GM18861 (cell line): Measurements from ENCODE around the gene TM9SF4.
"Not testable (repeated sequence)": the region's sequence is repeated elsewhere in the genome, so short reads cannot be mapped to it uniquely, and the experiment has no call there.

Experiments used
- ATAC-seq: cut with Tn5 transposase; IDR thresholded peaks from one replicate; pipeline ENCODE4 v1.9.1; 2021; ENCODE audit not compliant: unreplicated experiment

TM9SF4 gene

DNA sequence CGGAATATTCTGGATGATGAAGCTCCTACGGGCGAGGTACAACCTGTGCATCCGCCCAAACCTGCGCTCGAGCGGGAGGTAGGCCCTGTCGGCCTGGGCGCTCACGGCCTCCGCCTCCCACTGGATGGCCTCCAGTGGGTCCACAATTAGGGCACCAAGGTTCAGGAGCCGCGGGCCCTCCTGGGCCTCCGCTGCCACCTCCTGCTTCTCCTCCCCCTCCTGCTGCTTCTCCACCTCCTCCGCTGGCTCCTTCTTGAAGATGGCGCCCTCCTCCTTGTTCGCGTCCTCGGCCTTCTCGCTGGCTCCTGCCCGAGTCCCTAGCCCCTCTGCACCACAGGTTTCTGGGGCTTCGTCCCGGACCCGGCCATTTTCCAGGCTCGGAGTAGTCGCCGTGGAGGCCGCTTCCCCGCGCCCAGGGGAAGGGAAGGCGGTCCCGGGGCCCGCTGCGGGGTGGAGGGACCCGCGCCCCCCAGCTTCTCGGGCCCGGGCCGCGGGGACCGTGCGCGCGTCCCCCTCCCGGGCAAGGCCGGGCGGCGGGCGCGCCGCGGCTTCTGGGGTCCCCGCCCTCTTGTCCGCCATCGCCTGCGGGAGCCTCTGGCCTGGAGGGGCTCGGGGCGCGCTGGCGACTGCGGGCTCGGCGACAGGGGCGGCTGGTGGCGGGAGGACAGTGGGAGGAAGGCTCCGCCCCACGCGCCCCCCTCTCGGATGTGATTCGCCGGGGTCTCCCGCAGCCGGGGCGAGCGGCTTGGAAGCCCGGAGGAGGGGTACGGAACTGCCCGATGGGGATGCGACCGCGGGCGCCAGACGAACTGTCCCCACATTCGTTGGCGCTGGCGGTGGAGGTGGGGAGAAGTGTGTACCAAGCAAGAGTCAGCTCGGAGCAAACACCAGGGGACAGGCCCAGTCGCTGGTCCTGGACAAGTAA lies 80.4 kb downstream of the TM9SF4 start:
- no peak for ATAC-seq

DNA sequence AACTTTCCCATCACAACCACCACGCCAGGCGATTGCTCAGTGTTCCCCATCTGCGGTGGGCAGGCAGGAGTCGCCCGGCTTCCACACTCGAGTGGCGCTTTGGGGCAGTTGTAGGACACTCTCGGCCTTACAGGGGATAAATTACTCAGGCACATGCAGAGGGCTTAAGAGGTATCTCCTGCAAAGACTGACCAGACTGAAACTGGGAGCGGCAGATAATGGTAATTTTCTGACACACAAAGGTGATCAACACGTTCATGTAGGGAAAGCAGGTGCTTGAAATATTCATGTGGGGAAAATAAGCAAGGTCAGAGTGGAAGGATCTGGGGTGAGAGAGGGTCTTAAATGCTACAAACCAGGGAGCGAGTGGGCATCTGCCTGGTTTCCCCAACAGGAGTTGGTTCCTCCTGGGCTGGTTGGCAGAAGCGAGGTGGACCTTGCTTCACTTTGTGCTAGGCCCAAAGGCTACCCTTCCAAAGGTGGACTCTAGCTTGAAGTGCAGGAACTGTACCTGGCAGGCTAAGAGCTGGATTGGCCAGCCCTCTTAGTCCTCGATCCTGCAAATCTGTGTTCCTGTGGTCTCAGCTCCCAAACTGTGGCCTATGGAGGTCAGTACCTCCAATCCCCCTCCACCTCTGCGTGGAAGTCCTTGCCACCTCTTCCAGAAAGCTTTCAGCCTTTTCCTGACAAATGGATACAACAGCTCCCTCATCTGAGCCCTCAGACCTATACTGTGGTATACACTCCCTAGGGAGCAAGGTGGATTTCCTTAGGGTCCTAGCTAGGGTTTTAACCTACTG lies 81.3 kb downstream of the TM9SF4 start:
- ATAC-seq, result no peak

DNA sequence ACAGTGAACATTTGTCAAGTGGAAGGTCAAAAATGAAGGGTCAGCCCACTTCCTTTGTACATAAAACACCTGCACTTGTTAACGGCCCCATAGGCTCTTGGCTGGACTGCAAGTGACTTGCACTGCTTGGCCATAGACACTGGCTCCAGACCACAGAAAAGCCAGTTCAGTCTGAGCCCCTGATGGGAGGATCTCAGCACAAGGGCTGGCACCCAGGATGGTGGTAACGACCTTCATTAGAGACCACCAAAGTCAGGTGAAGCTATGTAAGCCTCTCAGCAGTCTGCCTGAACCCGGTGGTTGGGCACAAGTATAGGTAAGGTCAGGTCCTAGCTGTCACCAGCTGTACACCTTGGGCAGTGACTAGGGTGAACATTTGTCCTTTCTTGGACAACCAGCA lies 81.9 kb downstream of the TM9SF4 start:
- ATAC-seq, result no peak

DNA sequence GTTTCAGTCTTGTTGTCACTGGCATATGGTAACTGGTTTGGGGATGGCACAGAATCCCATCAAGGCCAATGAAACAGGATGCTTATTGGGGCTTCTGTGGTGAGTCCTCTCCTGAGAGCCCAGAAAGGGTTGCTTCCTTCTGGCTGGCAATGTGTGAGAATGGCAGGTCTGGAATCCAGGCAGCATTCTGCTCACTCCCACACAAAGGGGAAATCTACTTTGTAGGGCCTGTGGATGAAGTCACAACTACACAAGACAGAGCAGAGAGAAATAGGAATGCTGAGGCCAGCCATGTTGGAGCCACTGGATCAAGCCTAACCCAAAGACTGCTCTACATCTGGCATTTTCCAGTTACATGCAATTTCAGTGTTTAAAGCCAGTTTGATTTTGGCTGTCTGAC lies 82.4 kb downstream of the TM9SF4 start:
- ATAC-seq, result no peak

DNA sequence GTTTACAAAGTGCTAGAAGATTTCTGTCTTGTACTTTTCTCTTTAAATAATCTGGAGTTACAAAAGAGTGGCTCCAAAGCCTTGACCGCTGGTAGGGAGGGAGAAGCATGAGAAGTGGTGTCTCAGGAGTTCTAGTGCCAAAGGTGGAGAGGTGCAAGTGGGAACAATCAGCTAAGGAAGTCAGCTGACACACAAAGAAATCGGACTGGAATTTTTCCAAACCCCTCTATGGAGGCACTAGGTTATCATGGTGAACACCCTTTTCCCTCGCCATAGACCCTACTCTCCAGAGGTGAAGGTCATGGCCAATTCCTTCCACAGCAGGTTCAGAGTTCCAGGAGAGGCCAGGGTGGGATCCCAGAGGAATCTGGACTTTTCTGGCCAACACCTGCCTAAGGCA lies 83.2 kb downstream of the TM9SF4 start:
- ATAC-seq, result no peak

DNA sequence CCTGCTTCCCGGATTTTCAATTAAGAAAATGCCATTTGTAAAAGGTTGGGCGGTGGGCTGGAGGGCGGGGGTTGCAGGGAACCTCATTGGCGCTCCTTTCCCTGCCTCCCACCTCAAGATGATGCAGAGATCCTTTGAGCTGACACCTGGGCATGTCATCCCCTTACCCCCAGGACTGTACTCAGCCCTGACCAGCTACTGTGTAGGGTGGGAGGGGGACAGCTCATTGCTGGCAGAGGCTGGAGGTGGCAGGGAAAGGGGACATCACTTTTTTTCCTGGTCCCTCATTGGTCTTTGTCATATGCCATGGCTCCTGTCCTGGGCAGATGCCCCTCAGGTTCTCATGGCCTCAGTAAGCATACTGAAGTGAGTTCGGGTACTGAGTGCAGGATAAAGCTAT lies 83.8 kb downstream of the TM9SF4 start:
- not testable (repeated sequence) for ATAC-seq

DNA sequence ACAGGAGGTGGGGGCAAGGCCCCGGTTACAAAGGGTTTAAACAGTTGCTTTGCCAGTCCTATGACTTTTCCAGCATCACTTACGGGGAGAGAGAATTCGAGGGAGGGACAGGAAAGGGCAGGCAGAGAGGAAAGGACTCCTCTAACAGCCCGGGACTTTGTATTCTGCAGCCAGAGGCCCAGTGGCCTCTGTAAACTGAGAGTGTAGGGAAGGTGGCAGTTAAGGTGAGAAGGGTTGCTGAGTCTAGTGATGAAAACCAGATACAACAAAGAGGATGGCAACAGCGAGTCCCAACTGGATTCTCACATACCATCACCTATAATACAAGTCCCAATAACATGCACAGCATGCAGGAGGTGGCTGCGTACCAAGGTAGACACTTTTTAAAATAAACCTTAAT lies 84.5 kb downstream of the TM9SF4 start:
- no peak for ATAC-seq

DNA sequence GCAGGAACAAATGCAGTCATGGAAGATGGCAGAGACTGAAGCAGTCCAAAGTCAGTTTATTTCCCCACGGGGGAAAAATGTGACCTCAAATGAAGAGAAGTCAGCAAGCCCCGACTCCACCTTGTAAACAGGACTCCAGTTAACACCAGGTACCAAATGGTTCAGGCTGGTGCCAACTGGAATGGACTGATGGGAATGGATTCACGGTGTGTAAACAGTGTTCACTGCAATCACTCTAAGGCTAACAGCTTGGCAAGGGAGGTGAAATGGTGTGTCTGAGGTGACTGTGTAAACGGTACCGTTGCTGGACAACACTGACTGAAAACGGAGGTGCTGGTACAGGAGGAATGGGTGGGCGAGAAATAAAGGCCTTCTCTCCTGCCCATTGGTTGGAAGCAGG lies 86.1 kb downstream of the TM9SF4 start:
- no peak for ATAC-seq

DNA sequence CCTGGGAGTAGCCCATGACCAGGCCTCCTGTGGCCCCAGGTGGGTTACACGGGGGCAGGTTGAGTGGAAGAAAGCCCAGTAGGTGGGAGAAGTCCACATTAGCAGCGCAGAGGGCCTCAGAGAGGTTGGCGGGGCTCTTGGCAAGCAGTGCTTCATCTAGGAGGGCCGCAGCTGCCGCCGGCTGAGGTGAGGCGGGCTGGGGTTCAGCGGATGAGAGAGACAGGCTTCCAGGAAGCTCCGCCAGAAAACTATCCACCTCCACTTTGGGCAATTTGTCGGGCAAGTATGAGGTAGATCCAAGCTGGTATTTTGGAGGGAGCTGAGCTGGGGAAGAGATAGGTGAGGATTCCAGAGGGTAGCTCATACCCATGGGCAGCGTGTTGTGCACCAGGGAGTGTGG lies 87.1 kb downstream of the TM9SF4 start:
- not testable (repeated sequence) for ATAC-seq

DNA sequence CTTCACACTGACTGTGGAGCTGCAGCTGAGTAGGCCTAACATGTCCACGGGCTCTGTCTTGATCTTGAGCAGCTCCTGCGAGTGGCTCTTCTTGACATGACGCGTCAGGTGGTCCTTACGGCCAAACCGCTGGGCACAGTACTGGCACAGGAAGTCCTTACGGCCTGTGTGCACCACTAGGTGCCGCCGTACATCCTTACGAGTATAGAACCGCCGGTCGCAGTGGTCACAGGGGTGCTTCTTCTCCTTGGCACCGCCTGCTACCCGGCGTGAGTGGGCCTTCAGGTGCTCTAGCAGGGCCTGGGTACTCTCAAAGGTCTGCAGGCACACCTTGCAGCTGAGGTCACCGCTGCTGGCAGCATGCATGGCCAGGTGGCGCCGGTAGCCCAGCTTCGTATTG lies 87.6 kb downstream of the TM9SF4 start:
- ATAC-seq, result not testable (repeated sequence)

DNA sequence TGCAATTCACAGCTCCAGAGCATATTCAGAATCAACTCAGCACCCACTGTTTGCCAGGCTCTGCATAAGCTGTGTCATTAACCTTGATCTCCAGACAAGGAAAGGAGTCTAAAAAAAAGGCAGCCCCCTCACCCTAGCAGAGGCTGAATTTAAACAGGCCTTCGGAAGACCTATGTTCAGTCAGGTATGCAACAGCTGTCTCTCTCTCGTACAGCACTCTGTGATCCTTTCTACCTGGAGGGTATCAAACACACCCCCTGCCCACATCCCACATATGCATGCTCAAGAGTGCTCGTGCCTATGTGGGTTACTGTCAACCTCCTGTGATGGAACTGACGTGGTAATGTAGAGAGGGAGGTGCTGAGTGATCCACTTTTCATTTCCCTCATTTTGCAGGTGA lies 89.5 kb downstream of the TM9SF4 start:
- ATAC-seq, result no peak

DNA sequence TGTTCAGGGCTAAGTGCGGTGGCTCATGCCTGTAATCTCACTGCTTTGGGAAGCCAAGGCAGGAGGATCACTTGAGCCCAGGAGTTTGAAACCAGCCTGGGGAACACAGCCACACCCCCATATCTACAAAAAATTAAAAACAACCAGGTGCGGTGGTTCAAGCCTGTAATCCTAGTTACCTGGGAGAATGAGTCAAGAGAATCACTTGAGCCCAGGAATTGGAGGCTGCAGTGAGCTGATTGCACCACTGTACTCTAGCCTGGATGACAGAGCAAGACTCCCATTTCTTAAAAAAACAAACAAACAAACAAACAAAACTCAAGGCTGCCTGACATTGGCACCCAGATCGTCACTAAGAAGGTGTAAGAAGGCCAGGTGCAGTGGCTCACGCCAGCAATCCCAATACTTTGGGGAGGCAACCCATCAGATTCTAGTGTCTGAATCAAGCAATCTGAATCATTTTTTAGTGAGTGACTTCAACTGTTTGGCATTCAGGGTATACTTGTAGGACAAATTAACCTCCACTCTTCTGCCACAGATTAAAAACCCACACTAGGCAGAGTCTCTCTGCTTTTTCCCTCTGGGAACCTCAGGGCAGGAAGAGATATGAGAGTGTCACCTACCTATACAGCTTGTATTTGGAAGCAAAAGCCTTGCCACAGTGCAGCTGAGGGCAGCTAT lies 91.9 kb downstream of the TM9SF4 start:
- ATAC-seq, result no peak

DNA sequence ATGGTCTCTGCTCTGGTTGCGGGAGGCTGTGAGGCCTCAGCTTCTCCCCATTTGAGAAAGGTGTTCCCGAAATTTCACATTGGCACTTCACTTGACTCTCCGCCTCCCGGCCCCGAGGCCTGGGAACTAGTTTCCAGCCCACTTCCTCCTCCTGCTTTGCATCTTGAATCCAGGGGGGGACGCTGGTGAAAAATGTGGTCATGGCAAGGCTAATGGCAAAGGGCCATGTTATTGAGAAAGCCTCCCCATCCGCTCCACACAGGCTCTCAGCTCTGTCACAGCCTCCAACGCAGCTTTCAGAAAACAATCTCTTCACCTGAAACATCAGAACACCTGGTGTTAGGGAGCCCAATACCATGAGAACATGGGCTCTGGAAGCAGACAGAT lies 92.5 kb downstream of the TM9SF4 start:
- ATAC-seq, result no peak

DNA sequence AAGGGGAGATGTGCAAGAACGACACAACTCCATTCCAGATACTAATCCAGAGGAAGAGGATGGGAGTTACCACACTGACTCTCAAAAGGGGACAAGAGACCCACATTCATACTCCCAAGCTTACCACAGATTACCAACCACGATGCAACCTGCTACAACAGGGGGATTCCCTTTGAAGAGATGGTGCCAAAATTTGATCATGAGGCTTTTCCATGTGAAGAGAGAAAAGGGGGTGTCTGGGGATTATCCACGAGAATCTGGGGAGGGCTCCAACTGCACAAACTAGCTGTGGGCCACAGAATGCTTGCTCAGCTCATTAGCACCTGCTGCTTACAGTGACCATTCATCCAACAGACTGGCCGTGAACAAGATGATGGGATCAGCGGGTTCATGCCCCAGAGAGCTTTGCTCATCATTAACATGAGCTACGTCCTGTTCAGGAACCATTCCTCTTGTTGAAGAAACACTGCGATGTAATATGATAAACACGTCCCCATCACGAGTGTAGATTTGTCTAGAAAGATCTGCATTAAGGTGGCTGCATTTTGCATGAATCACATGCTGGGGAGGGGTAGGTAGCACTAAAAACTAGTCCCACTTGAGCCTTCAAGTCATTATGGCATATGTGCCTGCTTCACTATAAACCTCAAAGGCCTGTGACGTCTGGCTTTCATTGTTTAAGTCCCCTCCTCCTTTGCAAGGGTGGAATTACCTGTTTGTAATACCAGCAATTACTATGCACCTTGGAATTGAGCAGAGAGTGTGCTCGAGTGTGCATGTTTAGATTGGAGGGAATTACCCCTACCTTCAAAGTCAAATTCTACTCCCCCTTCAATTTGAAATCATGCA lies 94.1 kb downstream of the TM9SF4 start:
- no peak for ATAC-seq

DNA sequence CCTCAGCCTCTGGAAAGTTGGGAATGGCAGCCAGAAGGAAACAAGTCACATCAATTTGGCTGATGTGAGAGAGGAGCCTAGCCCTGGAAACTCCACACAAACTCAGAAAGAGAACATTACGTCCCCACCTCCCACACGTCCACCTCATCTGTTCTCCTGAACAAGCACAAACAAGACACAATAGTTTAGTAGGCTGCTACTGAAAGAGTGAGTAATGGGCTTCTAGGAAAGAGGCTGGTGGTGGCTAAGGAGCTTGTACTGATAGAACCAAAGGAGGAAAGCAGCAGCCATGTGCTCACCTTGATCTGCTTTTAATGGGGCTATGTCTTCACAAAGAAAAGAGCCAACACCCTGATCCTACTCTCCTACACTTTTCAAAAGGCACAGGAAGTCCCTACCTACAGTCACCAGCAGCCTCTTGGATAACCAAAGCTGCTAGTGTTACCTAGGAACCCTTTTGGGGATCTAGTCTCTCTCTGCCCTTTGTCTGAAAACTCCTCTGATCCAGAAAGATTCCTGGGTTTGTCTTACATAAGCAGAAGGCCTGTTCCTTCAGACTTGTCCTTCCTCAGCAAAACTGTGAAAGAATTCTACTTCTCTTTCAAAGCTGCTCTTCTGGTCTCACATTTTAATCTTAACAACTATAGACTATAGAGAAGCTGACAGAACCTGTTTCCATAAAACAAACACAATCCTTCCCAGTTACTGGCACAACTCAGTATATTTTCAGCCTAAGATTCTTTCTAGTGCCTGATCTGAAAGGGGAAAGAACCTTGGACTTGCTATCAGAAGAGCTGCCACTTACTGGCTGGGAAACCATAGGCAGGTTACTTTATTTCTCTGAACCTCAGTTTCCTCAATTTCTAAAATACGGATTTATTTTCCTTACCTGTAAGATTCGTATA lies 94.9 kb downstream of the TM9SF4 start:
- no peak for ATAC-seq

DNA sequence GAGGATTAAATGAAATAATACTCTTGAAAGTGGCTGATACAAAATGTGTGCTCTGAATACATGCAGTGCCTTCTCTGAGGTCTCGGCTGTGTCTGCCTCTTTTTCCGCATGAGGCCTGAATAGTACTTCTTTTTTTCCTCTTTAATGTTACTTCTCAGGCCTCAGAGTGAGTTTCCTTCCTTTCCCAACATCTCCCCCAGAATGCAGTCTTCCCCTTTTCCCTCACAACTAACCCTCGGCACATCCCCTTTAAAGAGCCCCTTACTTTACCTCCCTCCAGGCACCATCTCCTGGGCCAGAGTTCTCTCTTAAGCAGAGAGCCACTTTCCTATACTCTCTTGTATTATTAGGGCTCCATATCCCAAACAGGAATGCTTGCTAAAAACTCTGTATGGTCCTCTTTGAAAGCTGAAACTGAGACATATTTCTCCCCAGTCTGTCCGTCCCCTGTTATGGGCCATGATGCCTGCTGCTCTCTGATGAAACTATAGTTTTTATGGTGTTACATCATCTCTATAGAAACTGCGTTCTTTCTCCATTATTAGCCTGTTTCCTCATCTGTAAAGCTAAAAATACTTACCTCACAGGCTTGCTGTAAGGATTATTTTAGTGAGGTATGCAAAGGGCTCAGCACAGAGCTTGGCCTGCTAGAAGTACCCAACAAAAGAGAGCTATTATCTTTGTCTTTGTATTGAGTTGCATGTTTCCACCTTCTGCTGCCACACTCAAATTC lies 95.8 kb downstream of the TM9SF4 start:
- no peak for ATAC-seq

DNA sequence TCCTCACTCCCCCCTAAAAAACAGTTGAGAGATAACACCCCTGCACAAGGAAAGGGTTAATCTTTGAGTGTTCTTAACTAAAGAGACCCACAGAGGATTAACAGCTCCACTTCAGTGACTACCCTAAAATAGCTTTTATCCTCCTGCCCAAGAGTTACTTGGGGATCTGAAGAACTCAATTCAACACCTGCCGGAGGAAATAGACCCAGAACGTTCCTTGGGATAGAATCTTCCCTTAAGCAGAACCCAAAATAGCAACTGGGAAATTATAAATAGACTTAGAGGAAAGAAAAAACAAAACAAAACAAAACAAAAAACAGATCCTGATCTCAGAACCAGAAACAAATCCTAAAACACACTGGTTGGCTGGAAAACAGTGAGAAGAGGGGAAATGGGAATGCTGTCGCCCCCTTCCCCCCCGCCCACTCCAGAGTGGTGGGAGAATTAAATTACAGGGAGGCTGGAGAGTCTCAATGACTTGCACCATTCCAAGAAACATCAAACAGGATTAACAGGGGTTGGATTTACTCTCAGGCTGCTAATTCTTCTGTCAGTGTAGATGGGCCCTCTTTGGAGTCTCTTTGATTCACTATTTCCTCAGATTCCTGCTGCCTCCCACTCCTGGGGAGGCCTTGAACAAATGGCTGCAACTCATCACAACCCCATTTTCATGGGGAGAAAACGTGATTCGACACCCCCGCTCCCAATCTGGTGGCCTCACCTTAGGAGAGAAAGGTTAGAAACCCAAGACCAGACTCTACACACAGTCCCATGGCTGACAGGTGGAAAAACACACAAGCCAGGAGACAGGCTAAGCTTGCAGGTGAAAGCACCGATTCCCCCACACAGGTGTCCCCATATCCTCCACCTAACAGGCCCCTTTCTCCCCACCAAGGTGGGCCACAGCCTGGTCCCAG lies 96.6 kb downstream of the TM9SF4 start:
- ATAC-seq, result no peak
